Liver (tissue), 3 donors: ENCODE data around the gene CEACAM8.

Experiments used
- EGR1 ChIP-seq, 2 donors: IDR thresholded peaks; 2 replicates each; pipeline ENCODE4 v1.6.1; 2016 to 2018; ENCODE audit warnings: antibody characterized with exemption in 2 of 2, low read depth in 2 of 2
- GABPA ChIP-seq, 2 donors: IDR thresholded peaks in 1 of 2; conservative IDR thresholded peaks in 1 of 2; 2 replicates each; pipeline ENCODE4 v1.6.1; 2016; ENCODE audit warnings: antibody characterized with exemption in 2 of 2, mild to moderate bottlenecking in 1 of 2, moderate library complexity in 1 of 2
- HNF4G ChIP-seq: IDR thresholded peaks from 2 replicates; pipeline ENCODE4 v1.6.1; 2016; ENCODE audit warnings: antibody characterized with exemption
- REST ChIP-seq: IDR thresholded peaks from 2 replicates; pipeline ENCODE4 v1.6.1; 2016; ENCODE audit warnings: antibody characterized with exemption, mild to moderate bottlenecking
- SP1 ChIP-seq: IDR thresholded peaks from 2 replicates; pipeline ENCODE4 v1.6.1; 2018; ENCODE audit warnings: antibody characterized with exemption, mild to moderate bottlenecking
- TAF1 ChIP-seq: conservative IDR thresholded peaks from 2 replicates; pipeline ENCODE4 v1.6.1; 2016; ENCODE audit warnings: antibody characterized with exemption, mild to moderate bottlenecking
- TF ChIP-seq, protein P1 (sequence below): fragments of 150-350 bp; IDR thresholded peaks from 2 replicates; pipeline ENCODE4 v1.5.1; 2017; ENCODE audit warnings: improper control_type of control experiment, low read depth, low read length; ENCODE audit not compliant: missing input control
- donor health status: healthy.
- donor health status: healthy.

- TF ChIP-seq, protein P1, sequence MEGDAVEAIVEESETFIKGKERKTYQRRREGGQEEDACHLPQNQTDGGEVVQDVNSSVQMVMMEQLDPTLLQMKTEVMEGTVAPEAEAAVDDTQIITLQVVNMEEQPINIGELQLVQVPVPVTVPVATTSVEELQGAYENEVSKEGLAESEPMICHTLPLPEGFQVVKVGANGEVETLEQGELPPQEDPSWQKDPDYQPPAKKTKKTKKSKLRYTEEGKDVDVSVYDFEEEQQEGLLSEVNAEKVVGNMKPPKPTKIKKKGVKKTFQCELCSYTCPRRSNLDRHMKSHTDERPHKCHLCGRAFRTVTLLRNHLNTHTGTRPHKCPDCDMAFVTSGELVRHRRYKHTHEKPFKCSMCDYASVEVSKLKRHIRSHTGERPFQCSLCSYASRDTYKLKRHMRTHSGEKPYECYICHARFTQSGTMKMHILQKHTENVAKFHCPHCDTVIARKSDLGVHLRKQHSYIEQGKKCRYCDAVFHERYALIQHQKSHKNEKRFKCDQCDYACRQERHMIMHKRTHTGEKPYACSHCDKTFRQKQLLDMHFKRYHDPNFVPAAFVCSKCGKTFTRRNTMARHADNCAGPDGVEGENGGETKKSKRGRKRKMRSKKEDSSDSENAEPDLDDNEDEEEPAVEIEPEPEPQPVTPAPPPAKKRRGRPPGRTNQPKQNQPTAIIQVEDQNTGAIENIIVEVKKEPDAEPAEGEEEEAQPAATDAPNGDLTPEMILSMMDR = no peak
- TF ChIP-seq REST = no peak
- TF ChIP-seq GABPA (IDR thresholded peaks at IDR 0.05 in 1 of 2, conservative IDR thresholded peaks at IDR 0.05 in 1 of 2) = no peak
- no peak for TF ChIP-seq HNF4G
- no peak for TF ChIP-seq SP1
- TF ChIP-seq EGR1 (IDR thresholded peaks at IDR 0.05; ENCODE audit: low read depth in 2 of 2) = no peak
- no peak for TF ChIP-seq TAF1
Measured at GRCh38 chr19:42595550-42596172, 937 bp upstream of the CEACAM8 start.
